HG03439 (cell line): ENCODE results near the gene JTB.

Experiments
- ATAC-seq: cut with Tn5 transposase; IDR thresholded peaks from one replicate; pipeline ENCODE4 v1.9.1; 2021; ENCODE audit warnings: mild to moderate bottlenecking, moderate library complexity; ENCODE audit not compliant: unreplicated experiment

Gene JTB

GRCh38 chr1:153933955-153934354 is 43.5 kb downstream of the JTB start:
- ATAC-seq: no peak

- no peak for ATAC-seq
Observed at GRCh38 chr1:153933430-153933829, 44.0 kb downstream of the JTB start.

- no peak for ATAC-seq
Observed at GRCh38 chr1:153932156-153933131, 45.0 kb downstream of the JTB start.

- no peak for ATAC-seq
Observed at GRCh38 chr1:153929981-153930948, 47.2 kb downstream of the JTB start.

- ATAC-seq: no peak
Observed at GRCh38 chr1:153929426-153929825, 48.0 kb downstream of the JTB start.

GRCh38 chr1:153928791-153929341 is 48.6 kb downstream of the JTB start:
- no peak for ATAC-seq

- ATAC-seq: no peak
Observed at GRCh38 chr1:153928245-153928644, 49.2 kb downstream of the JTB start.

- ATAC-seq: no peak
Observed at GRCh38 chr1:153926405-153926804, 51.1 kb downstream of the JTB start.
